ENCODE measurements around the gene RUNDC1.

- TF ChIP-seq CTCF (conservative IDR thresholded peaks at IDR 0.05 in 1 of 2, IDR thresholded peaks at IDR 0.05 in 1 of 2; ENCODE audit: low read depth in 1 of 2, low read length in 2 of 2) = no peak
- TF ChIP-seq EZH2 (IDR thresholded peaks at IDR 0.05; ENCODE audit: low read length, missing control alignments) = no peak
These were observed 35.2 kb downstream of the RUNDC1 start for GRCh38 chr17:43015579-43015978.
